Peyer's patch (tissue), 4 donors: ENCODE data around the gene C16orf92.

Source experiments
- POLR2A ChIP-seq, 2 donors: fragments of 450-650 bp; IDR thresholded peaks; one replicate each; pipeline ENCODE4 v1.5.1; 2017; ENCODE audit warnings: antibody characterized with exemption in 2 of 2, mild to moderate bottlenecking in 2 of 2, moderate library complexity in 2 of 2
- TF ChIP-seq, protein P1 (sequence below), 6 experiments: fragments of 450-650 bp in 4 of 6; fragments of 200-600 bp in 2 of 6; sonication (generic) in 1 of 6; IDR thresholded peaks; one replicate each; pipeline ENCODE4 v1.5.1; 2017 to 2019; ENCODE audit warnings: antibody characterized with exemption in 6 of 6, mild to moderate bottlenecking in 3 of 6, moderate library complexity in 1 of 6

DNA sequence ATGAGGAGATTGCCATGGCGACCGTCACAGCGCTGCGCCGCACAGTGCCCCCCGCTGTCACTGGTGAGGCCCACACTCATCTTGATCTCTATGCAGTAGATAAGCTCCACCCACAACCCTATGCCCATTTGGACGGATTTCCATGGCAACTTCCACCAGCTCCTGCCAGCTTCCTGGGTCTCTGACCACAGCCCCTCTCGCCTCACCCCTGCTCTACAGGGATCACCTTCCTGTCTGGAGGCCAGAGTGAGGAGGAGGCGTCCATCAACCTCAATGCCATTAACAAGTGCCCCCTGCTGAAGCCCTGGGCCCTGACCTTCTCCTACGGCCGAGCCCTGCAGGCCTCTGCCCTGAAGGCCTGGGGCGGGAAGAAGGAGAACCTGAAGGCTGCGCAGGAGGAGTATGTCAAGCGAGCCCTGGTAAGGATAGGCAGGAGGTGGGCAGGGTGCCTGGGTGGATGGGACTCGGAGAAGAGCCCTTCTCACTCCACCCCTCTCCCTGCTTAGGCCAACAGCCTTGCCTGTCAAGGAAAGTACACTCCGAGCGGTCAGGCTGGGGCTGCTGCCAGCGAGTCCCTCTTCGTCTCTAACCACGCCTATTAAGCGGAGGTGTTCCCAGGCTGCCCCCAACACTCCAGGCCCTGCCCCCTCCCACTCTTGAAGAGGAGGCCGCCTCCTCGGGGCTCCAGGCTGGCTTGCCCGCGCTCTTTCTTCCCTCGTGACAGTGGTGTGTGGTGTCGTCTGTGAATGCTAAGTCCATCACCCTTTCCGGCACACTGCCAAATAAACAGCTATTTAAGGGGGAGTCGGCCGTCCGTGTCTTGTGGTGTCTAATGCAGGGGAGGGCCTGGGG, 46.8 kb downstream of the C16orf92 start:
- TF ChIP-seq, protein P1, sequence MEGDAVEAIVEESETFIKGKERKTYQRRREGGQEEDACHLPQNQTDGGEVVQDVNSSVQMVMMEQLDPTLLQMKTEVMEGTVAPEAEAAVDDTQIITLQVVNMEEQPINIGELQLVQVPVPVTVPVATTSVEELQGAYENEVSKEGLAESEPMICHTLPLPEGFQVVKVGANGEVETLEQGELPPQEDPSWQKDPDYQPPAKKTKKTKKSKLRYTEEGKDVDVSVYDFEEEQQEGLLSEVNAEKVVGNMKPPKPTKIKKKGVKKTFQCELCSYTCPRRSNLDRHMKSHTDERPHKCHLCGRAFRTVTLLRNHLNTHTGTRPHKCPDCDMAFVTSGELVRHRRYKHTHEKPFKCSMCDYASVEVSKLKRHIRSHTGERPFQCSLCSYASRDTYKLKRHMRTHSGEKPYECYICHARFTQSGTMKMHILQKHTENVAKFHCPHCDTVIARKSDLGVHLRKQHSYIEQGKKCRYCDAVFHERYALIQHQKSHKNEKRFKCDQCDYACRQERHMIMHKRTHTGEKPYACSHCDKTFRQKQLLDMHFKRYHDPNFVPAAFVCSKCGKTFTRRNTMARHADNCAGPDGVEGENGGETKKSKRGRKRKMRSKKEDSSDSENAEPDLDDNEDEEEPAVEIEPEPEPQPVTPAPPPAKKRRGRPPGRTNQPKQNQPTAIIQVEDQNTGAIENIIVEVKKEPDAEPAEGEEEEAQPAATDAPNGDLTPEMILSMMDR (IDR thresholded peaks at IDR 0.05) = no peak
- no peak for TF ChIP-seq POLR2A (IDR thresholded peaks at IDR 0.05)
